ENCODE data around the gene DHX32. TPM values are rescaled to one million over a fixed set of nuclear protein-coding genes. Genes with fewer than 3 reads are reported as not detected.
A peak's percentile ranks its signal among the peaks of the same experiment; 100 is the strongest.

Gene DHX32, protein sequence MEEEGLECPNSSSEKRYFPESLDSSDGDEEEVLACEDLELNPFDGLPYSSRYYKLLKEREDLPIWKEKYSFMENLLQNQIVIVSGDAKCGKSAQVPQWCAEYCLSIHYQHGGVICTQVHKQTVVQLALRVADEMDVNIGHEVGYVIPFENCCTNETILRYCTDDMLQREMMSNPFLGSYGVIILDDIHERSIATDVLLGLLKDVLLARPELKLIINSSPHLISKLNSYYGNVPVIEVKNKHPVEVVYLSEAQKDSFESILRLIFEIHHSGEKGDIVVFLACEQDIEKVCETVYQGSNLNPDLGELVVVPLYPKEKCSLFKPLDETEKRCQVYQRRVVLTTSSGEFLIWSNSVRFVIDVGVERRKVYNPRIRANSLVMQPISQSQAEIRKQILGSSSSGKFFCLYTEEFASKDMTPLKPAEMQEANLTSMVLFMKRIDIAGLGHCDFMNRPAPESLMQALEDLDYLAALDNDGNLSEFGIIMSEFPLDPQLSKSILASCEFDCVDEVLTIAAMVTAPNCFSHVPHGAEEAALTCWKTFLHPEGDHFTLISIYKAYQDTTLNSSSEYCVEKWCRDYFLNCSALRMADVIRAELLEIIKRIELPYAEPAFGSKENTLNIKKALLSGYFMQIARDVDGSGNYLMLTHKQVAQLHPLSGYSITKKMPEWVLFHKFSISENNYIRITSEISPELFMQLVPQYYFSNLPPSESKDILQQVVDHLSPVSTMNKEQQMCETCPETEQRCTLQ
- total RNA-seq (2014; rRNA removed; shearing (Covaris generic)) (0.22 and 0.46 TPM in 2 replicates), total RNA-seq (2022) (0.27 TPM in 1 of 2 replicates, not detected in the other), Bru-seq, nascent RNA (percentile 15 among the genes with signal in this experiment), BruChase-seq, experiment 1, labeled RNA remaining after a 6-hour chase (percentile 13 among the genes with signal in this experiment), BruChase-seq, experiment 2, labeled RNA remaining after a 2-hour chase (percentile 11 among the genes with signal in this experiment)
- long read RNA-seq, partial matches to known transcripts: 0 of 4 reads
- long read RNA-seq, other reads (novel, unspliced or antisense): 4 of 4 reads

GRCh38 chr10:125881192-125881591 is at the start of gene DHX32:
DHX32 (minus strand) TSS chr10:125881292; CDS start chr10:125880824, 468 bp downstream.
- Histone ChIP-seq H3K4me2 (ENCODE audit: low read length) (no peak within 1 kb of the TSS), H3K36me3 (ENCODE audit: insufficient read depth, low read length) (no peaks in the 10 kb centered on the region), H4K20me1 (ENCODE audit: insufficient read depth, low read length) (no peaks in the 10 kb centered on the region), H3K27ac (ENCODE audit: low read depth, low read length, poor library complexity, severe bottlenecking) (no peak within 1 kb of the TSS), H3K4me3 (ENCODE audit: low read depth, low read length, poor library complexity, severe bottlenecking) (no peak within 1 kb of the TSS), H3K9me2 (ENCODE audit: insufficient read depth, low read length) (no peaks in the 10 kb centered on the region), H3K9me3 (ENCODE audit: low read length) (peaks cover 7% of the 10 kb centered on the region), H3K79me2 (ENCODE audit: insufficient read depth, low read depth, low read length) (no peaks in the 10 kb centered on the region), H2AFZ (ENCODE audit: low read length) (no peak within 1 kb of the TSS), H3K4me1 (ENCODE audit: insufficient read depth, low read length, poor library complexity, severe bottlenecking) (no peaks in the 10 kb centered on the region)
- POLR2A ChIA-PET: no interaction called here
- TF ChIP-seq EZH2phosphoT487 (IDR thresholded peaks at IDR 0.05; ENCODE audit: borderline replicate concordance, low read depth, low read length) (no peak), CTCF (conservative IDR thresholded peaks at IDR 0.05; ENCODE audit: low read length) (no peak)
- BruUV-seq (replicated peaks): no TSS peak
- intact Hi-C loops (cut with micrococcal nuclease; ENCODE audit: unreplicated experiment): no loop called here
- CTCF ChIA-PET (ENCODE audit: unreplicated experiment): no interaction called here
- no peak for DNase-seq (ENCODE audit: low spot score)

- CTCF ChIA-PET (ENCODE audit: unreplicated experiment): no interaction called here
- intact Hi-C loops (cut with micrococcal nuclease; ENCODE audit: unreplicated experiment): no loop called here
- Histone ChIP-seq H3K27ac (ENCODE audit: low read depth, low read length, poor library complexity, severe bottlenecking) (no peak overlapping the region), H3K4me3 (ENCODE audit: low read depth, low read length, poor library complexity, severe bottlenecking) (no peak overlapping the region), H3K9me3 (ENCODE audit: low read length) (0 out of 2 replicates have a peak, but pooled peaks cover 4% of the 10 kb centered on the region), H3K9me2 (ENCODE audit: insufficient read depth, low read length) (no peaks in the 10 kb centered on the region), H2AFZ (ENCODE audit: low read length) (no peak overlapping the region), H3K36me3 (ENCODE audit: insufficient read depth, low read length) (no peaks in the 10 kb centered on the region), H3K4me1 (ENCODE audit: insufficient read depth, low read length, poor library complexity, severe bottlenecking) (no peaks in the 10 kb centered on the region), H4K20me1 (ENCODE audit: insufficient read depth, low read length) (no peaks in the 10 kb centered on the region), H3K4me2 (ENCODE audit: low read length) (no peak overlapping the region), H3K79me2 (ENCODE audit: insufficient read depth, low read depth, low read length) (no peaks in the 10 kb centered on the region)
- POLR2A ChIA-PET: no interaction called here
- TF ChIP-seq EZH2phosphoT487 (IDR thresholded peaks at IDR 0.05; ENCODE audit: borderline replicate concordance, low read depth, low read length) (no peak), CTCF (conservative IDR thresholded peaks at IDR 0.05; ENCODE audit: low read length) (no peak)
- BruUV-seq (replicated peaks): no TSS peak
- no peak for DNase-seq (ENCODE audit: low spot score)
These were observed 48.5 kb upstream of the DHX32 start for GRCh38 chr10:125929618-125930017.

Measured in OCI-LY7 (cell line).